GM18519 (cell line): Measurements from ENCODE around the gene NMBR.
"Not testable (repeated sequence)": the region's sequence is repeated elsewhere in the genome, so short reads cannot be mapped to it uniquely, and the experiment has no call there.

Source experiments
- ATAC-seq: cut with Tn5 transposase; IDR thresholded peaks from one replicate; pipeline ENCODE4 v1.9.1; 2021; ENCODE audit warnings: mild to moderate bottlenecking, moderate library complexity; ENCODE audit not compliant: unreplicated experiment, low FRiP score

NMBR gene

DNA sequence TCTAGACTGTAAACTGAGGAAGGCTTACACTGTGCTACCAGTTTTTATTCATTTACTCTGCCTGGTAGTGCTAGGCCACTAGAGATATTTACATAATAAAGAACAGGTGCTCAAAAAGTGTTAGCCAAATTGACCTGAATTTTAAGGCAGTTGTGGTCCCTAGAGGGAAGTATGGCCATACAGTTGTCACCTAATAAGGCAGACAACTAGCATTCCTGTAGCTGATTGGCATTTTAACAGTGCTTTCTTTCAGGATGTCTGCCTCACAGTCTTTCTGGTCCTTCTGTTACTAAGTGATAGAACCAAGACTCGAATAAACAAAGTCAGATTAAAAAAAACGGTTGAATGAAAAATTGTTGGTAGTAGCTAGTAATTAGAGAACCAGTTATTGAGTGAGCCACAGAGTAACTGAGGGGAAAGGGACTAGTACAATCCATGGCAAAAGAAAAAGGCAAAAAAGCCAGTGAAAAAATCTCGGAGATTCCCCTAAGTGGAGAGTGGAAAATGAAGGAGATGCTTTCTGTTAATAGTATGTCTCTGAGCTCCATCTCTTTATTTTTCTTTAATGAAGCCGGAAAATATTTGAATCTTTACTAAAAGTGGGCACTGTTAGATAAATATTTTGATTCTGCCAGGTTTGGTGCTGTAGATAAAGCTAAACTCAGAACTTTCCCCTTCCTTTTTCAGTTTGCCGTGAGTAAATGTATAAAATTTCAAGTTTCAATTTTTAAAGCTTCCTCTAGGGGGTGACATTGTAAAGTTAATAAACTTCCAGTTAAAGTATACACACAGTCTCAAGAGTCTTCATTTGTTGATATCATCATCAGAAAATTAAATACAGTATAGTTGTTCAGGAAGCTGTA, 9.2 kb upstream of the NMBR start:
- peak; percentile 50 for ATAC-seq

DNA sequence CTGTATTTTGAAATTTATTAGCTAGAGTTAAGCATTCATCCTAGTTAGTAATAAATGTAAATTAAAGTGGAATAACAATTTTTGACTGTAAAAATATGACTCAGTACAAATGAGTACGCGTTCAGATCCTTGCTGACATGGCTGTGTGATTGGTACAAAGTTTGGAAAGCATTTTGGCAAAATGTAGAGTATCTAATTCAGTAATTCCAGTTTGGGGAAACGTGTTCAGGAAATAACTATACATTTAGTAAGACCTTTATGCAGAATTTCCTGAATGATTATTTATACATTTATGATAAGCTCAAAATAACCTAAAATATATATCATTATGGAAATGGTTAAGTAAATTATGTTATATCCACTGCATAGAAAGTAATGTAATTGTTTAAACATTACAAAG, 8.2 kb upstream of the NMBR start:
- ATAC-seq: no peak

DNA sequence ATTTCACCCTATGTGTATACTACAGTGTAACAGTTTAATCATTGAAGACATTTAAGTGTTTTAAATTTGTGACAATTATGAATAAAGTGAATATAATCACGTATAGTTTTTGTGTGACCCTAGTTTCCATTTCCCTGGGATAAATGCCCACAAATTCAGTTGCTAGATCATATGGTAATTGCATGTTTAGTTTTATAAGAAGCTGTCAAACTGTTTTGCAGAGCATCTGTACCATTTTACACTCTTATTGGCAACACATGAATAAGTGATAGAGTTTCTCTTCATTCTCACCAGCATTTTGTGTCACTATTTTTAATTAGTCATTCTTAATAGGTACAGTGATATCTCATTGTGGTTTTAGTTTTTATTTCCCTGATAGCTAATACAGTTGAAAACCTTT, 7.4 kb upstream of the NMBR start:
- ATAC-seq: no peak

DNA sequence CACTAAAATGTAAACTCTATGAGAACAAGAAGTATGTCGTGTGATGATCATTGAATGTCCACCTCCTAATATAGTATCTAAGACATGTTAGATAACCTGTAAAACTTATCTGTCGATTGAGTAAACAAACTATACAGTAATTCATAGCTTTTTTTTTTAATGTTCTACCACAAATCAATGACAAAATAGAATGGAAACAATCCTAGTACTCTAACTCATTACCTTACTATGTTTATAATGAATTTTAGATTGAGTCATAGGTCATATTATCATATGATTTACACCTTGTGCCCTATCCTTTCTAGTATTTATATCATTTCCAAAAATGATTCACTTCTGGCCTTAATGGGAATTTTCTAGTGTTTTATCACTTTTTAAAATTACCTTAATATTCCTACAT, 6.3 kb upstream of the NMBR start:
- ATAC-seq: no peak

DNA sequence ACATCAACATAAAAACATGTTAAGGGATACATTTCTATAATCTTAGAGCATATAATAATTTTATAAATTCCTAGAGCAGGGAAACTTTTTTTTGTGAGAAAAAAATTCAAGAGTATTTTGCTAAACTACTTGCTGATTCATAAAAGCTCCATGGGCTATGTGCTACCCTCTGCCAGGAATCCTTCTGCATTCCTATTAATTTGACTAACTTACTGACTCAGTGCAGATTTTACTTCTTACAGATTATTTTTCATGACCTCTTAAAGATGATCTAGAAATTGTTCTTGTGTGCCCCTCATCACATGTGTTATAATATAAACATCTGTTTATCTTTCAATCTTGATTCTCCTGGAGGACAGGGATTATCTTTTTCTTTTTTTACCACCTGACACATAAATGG, 5.8 kb upstream of the NMBR start:
- no peak for ATAC-seq

DNA sequence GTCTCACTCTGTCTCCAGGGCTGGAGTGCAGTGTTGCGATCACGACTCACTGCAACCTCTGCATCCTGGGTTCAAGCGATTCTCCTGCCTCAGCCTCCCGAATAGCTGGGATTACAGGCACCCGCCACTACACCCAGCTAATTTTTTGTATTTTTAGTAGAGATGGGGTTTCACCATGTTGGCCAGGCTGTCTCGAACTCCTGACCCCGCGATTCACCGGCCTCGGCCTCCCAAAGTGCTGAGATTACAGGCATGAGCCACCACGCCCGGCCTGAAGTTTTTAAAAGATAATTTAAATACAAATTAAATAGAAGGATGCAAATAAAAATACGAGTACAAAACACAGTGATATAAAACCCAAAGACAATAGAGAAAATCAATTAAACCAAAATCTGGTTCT, 5.4 kb downstream of the NMBR start:
- ATAC-seq: not testable (repeated sequence)

DNA sequence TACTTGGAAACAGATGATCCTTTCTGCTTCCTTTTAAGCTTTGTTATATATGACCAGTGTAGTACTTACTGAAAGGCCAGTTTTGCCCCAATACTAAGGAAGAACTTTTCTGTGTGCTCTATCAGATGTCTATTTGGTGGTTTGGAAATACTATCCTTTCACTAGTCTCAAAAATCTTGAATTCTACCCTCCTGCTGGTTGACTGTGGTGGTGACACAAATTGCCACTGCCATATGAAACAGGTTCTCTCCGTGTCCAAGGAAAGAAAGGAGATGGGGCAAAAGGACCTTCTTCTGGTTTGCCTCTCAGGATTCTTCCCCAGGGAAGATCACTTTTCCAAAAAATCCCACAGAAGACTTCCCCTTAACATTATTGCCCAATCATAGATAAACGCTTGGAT, 8.0 kb downstream of the NMBR start:
- no peak for ATAC-seq

DNA sequence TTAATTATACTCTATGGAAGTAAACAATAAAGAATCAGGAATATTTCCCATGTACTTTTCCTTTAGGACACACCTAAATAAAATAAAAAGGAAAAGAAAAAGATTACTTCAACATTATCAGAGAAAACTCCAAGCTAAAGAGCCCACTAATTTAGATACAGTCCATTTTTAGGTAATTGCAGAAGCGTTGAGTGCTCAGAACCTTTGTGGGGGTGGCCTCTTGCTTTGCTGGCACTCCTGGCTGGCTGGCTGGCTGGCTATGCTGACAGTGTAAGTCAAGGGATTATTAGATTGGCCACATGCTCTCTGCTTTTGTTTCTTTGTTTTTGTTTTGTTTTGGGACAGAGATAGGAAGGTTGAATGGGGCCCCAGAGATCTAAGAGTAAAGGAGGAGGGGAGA, 14.3 kb downstream of the NMBR start, which contains the start of gene GJE1:
TSS of gene GJE1 (plus strand) at position 301 of the 400 bp plus-strand sequence. CDS start 234 bp downstream, outside the sequence.
- ATAC-seq: no peak

DNA sequence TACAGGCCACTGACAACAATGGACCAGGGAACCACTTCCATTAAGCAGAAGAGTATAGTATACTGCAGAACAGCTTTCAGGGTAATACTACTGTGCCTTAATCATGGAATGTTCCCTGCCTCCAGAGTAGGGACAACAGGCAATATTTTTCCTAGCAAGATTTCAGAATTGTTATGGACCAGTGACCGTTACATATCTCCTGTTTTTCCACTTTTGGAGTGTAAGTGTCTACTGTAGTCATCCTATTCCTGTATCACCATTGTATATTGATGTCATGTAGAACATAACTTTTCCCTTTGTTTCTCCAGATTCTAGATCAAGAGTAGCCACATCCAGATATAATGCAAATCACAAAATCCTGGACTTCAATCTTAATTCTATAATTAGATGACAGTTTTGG, 16.1 kb downstream of the NMBR start:
- no peak for ATAC-seq

DNA sequence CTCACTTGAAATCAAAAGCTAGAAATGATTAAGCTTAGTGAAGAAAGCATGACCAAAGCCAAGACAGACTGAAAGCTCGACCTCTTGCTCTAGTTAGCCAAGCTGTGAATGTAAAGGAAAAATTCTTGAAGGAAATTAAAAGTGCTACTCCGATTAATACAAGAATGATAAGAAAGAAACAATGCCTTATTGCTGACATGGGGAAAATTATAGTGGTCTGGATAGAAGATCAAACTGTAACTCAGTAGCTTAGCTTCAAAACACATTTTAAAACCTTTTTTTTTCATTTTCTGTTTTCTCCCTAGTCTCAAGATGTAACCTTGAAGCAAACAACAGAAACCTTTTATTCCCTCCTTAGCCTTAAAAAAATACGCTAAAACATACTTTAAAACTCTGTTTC, 25.6 kb downstream of the NMBR start:
- ATAC-seq: no peak

DNA sequence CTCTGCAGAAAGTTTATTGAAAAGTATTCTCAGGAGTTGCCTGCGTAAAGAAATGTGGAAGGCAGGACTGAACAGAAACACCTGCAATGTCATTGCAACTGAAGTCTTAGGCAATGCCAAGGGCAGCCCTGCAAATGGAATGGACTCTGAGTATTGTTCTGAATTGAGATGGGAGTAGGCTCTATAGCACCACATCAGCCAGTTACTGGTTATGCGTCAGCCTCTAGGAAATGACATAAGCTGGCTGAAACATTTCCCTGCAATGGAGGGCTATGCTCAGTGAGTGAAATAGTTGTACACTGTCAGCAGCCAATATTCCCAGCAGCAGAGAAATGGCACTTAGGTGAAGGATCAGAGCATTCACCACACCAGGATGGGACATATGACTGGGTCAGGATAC, 28.0 kb downstream of the NMBR start:
- no peak for ATAC-seq

DNA sequence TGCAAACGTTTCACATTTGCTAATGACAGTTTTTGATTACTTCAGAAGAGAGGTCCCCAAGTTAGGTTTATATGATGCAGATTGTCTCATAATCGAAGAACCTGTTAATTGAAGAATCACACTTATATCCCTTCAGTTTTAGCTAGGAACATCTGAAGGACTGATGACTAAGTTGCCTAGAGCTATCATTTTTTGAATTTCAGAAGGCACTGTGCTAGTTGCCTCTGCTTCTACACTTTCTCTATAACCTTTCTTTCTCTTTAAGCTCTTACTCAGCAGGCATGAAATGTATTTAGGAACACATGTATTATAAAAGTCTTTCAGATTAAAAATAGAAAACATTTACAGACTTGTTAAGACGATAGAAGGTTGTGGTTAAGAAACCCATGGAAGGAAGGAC, 28.6 kb downstream of the NMBR start:
- no peak for ATAC-seq

DNA sequence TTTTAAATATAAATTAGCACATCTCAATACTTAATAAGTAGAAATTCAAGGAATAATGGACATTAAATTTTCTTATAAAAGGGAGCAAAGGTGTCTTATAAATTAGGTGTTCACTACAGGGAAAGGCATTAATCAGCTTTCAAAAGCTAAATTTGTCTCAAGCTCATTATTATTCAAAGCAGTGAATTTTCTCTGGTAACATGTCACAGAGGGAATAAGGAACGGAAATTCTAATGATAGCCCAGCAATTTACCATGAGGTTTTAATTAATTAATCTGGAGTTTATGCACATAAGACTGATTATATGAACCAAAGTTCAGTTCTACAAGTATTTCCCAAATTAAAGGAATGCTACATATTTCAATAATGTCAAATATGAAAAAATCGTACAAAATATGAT, 29.6 kb downstream of the NMBR start:
- no peak for ATAC-seq

DNA sequence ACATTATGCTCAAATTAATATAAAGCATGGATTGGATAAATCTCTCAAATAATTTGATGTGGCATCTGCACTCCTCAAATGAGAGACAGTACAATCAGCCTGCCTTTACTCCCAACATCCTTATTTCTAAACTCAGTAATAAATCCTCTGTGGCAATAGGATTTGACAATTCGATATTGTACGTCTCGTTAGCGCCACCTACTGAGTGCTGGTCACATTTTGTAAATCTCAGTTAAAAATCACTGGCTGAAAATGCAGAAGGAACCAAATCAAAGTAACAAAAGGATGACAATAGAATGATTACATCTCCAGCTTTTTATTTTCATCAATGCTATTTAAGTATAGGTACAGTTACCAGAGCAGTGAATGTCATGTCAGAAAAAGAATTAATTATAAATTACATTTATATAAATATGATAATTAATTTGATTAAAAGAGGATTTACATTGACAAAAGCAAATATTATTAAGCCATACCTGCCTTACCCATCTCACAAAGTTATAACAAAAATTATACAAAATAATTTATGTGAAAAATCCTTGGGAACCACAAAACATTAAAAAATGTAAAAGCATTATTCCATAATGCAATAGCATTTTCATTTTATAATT, 34.4 kb downstream of the NMBR start:
- ATAC-seq: peak; percentile 58

DNA sequence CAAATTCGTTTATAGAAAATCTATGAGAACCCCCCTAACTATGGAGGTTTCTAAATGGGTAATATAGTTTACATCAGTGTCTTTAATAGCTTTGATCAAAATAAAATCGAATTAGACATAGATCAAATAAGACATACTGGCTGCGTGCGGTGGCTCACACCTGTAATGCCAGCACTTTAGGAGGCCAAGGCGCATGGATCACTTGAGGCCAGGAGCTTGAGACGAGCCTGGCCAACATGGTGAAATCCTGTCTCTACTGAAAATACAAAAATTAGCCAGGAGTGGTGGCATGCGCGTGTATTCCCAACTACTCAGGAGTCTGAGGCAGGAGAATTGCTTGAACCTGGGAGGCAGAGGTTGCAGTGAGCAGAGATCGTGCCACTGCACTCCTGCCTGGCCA, 36.1 kb downstream of the NMBR start:
- ATAC-seq: not testable (repeated sequence)

DNA sequence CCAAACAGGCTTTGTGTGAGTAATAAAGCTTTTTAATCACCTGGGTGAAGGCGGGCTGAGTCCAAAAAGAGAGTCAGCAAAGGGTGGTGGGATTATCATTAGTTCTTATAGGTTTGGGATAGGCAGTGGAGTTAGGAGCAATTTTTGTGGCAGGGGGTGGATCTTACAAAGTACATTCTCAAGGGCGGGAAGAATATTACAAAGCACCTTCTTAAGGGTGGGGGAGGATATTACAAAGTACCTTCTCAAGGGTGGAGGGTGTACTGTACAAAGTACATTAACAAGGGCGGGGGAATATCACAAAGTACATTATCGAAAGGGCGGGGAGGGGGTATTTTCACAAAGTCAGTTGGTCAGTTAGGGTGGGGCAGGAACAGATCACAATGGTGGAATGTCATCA, 42.1 kb downstream of the NMBR start:
- not testable (repeated sequence) for ATAC-seq

DNA sequence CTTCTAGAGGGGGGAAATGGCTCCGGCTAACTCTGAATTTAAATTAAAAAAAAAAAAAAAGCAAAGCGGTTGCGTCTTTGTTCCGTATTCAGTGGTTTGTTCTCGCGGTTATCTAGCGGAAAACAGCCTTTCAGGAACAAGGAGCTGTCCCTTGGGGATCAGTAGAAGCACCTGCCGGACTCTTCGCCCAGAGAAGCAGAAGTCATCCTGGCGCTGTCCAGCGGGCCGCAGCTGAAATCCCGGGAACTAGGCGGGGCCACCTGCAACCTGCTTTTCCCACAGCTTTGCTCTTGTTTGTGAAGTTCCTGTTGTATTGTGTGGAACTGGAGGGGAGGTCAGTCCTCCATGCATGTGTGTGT, 58.1 kb downstream of the NMBR start:
- ATAC-seq: no peak

DNA sequence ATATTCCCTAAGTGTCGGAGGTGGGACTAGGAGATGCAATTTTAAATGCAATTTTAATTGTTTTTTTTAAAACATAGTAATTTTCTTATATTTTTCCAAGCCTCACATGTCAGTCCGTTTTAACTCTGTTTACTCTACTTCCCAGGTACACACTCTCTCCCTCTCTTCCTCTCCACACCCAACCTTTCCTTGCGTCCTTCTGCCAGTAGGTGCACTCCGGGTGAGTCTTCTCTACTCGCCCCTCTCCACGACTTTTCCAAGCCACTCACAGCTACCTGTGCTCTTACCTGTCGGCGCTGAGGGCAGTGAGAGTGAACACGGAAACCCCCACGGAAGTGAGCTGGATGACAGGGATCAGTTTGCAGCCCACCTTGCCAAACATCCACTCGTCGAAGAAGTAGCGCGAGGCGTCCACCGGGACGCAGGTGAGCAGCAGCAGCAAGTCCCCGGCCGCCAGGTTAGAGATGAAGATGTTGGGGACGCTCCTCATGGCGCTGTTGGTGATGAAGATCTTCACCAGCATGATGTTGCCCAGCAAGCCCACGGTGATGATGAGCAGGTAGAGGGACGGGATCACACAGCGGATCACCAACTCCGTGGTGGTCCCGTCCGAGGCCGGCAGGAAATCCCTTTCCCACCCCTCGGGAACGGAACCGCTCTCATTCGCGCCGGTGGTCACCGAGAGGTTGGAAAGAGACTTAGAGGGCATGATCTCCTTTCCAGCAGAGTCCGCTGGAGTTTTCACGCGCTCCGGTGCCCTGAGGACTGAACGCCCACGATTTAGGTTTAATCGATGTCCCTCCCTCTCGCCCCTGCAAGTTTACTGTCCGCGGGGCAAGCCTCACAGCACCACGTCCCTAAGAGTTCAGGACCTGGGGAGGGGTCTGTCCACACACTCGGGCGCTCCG, 58.7 kb downstream of the NMBR start:
- ATAC-seq: no peak

DNA sequence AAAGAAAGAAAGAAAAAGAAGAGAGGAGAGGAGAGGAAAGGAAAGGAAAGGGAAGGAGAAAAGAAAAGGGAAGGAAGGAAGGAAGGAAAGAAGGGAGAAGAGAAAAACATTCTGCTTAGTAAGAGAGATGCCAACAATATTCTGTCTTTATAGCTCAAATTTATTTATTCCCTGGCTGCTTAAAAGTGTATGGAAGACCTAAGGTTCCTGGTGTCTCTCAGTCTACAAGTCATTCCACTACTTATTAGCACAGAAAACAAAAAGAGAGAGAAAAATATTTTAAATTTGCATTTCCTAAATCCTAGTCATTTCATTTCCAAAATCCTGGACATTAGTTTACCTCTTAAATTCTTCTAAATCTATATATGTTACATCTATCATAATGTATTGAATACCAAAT, 67.8 kb downstream of the NMBR start:
- no peak for ATAC-seq

DNA sequence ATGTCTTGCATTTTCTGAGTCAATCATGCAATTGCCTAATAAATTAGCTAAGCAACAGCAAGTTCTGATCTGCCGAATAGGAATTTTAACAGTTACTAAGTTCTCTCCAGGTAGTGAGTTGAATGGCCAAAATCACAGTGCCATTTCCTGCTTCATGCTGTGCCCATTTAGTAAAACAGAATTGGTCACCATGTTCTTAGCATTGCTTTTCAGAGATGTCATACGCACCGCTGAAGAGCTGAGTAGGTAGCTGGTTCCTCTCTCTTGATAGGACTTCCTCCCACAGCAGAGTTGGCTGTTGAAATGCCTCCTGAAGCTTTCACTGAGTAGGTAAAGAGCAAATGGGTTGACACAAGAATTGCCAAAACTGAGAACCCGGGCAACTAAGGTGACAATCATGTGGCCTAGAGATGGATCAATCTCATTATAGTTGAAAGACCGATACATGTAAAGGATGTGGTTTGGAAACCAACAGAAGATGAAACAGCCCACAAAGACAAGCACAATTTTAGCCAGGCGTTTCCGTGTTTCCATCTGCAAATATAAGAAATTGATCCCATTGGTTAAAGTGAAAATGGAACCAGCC, 71.3 kb downstream of the NMBR start:
- ATAC-seq: no peak

DNA sequence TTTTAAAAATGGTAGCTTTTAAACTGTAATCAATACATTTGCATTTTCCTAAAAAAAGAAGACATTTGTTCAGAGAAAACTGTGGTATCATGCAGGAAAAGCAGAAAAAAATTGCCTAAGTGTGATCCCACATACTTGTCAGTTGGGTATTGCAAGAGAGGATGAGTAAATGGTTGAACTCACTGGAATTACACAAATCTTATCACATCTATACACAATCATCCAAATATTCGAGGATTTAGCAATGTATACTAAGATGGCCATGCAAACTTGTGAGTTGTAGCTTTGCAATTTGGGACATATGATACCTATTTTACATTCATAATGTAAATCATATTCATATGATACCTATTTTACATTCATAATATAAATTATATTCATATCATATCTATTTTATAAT, 72.4 kb downstream of the NMBR start:
- ATAC-seq: no peak
